ENCODE results near the gene FAM222A. TPM values are rescaled to one million over a fixed set of nuclear protein-coding genes. Genes with fewer than 3 reads are reported as not detected.

The FAM222A gene
- total RNA-seq, 2 experiments from 2014 or later: 0.76 to 1.0 TPM

GRCh38 chr12:109703684-109704083 is 9.9 kb upstream of the FAM222A start:
- POLR2A ChIA-PET: no interaction called here
- CTCF ChIA-PET: no interaction called here
- DNase-seq (no peak), ATAC-seq (no peak)
- no peak for TF ChIP-seq CTCF (IDR thresholded peaks at IDR 0.05)
- Mint-ChIP-seq H3K4me1 (ENCODE audit: low read depth) (no peaks in the 10 kb centered on the region), H3K4me3 (no peak overlapping the region), H3K9me3 (no peaks in the 10 kb centered on the region), H3K36me3 (ENCODE audit: low read depth) (no peaks in the 10 kb centered on the region), H3K27ac (no peak overlapping the region), H3K27me3 (peaks cover 4% of the 10 kb centered on the region)
- intact Hi-C loops (cut with micrococcal nuclease): no loop called here

- H3K9me3 Mint-ChIP-seq: no peaks in the 10 kb centered on the region
- no peaks in the 10 kb centered on the region for H3K4me1 Mint-ChIP-seq (ENCODE audit: low read depth)
- H3K36me3 Mint-ChIP-seq (ENCODE audit: low read depth): no peaks in the 10 kb centered on the region
- DNase-seq (no peak), ATAC-seq (no peak)
- intact Hi-C loops (cut with micrococcal nuclease): no loop called here
- peaks cover 5% of the 10 kb centered on the region for H3K27me3 Mint-ChIP-seq
- POLR2A ChIA-PET: no interaction called here
- TF ChIP-seq CTCF (IDR thresholded peaks at IDR 0.05): no peak
- no peak overlapping the region for H3K27ac Mint-ChIP-seq
- no peak overlapping the region for H3K4me3 Mint-ChIP-seq
- CTCF ChIA-PET: no interaction called here
These were observed 9.1 kb upstream of the FAM222A start for GRCh38 chr12:109704371-109705098.

DNA sequence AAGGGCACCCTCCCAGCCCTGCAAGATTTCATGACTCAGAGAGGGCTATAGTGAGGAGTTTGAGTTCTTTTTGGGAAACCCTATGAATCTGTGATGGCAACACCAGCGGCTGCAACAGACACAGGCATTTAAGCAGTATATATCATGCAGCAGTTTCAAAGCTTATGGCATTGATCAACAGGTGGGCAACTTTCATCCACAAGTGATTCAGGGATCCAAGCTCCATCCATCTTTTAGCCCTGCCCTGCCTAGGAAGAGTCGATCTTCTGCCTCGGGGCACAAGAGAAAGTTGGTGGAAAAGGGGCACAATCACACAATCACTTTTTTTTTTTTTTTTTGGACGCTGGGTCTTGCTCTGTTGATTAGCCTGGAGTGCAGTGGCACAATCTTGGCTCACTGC is 8.3 kb upstream of the FAM222A start:
- no peak for TF ChIP-seq CTCF (IDR thresholded peaks at IDR 0.05)
- Mint-ChIP-seq H3K36me3 (ENCODE audit: low read depth) (no peaks in the 10 kb centered on the region), H3K27ac (no peak overlapping the region), H3K4me3 (no peak overlapping the region), H3K9me3 (no peaks in the 10 kb centered on the region), H3K27me3 (peaks cover 7% of the 10 kb centered on the region), H3K4me1 (ENCODE audit: low read depth) (no peaks in the 10 kb centered on the region)
- intact Hi-C loops (cut with micrococcal nuclease): no loop called here
- ATAC-seq (no peak), DNase-seq (no peak)
- ChIA-PET POLR2A (no interaction called here), CTCF (no interaction called here)

GRCh38 chr12:109706398-109706746 is 7.3 kb upstream of the FAM222A start:
- no peak for ATAC-seq
- Mint-ChIP-seq H3K4me3 (no peak overlapping the region), H3K27ac (no peak overlapping the region), H3K9me3 (no peaks in the 10 kb centered on the region), H3K36me3 (ENCODE audit: low read depth) (no peaks in the 10 kb centered on the region), H3K27me3 (peaks cover 16% of the 10 kb centered on the region), H3K4me1 (ENCODE audit: low read depth) (no peaks in the 10 kb centered on the region)
- ChIA-PET CTCF (no interaction called here), POLR2A (no interaction called here)
- no peak for DNase-seq
- no peak for TF ChIP-seq CTCF (IDR thresholded peaks at IDR 0.05)
- intact Hi-C loops (cut with micrococcal nuclease): no loop called here

- H3K4me3 Mint-ChIP-seq: no peak overlapping the region
- H3K27me3 Mint-ChIP-seq: peaks cover 22% of the 10 kb centered on the region
- CTCF ChIA-PET: interaction anchor here (0.7 kb wide), 1 partner anchor 10 kb away, joined by 3 read pairs; no protein-coding TSS in a partner anchor
These were observed 6.7 kb upstream of the FAM222A start for GRCh38 chr12:109706747-109707469.

More at GRCh38 chr12:109706747-109707469, 6.7 kb upstream of the FAM222A start:
- no peak for ATAC-seq
- no peaks in the 10 kb centered on the region for H3K9me3 Mint-ChIP-seq
- no peak overlapping the region for H3K27ac Mint-ChIP-seq
- no peak for TF ChIP-seq CTCF (IDR thresholded peaks at IDR 0.05)
- no peaks in the 10 kb centered on the region for H3K36me3 Mint-ChIP-seq (ENCODE audit: low read depth)
- POLR2A ChIA-PET: no interaction called here
- intact Hi-C loops (cut with micrococcal nuclease): no loop called here
- DNase-seq: no peak
- H3K4me1 Mint-ChIP-seq (ENCODE audit: low read depth): no peaks in the 10 kb centered on the region

Data from activated CD8-positive, alpha-beta T cell treated with anti-CD3 and anti-CD28 coated beads for 36 hours (primary cell).